Measurements from ENCODE around the gene ZFHX2. TPM values are rescaled to one million over a fixed set of nuclear protein-coding genes. Genes with fewer than 3 reads are reported as not detected.
A peak's percentile ranks its signal among the peaks of the same experiment; 100 is the strongest.
"Not testable (repeated sequence)": the region's sequence is repeated elsewhere in the genome, so short reads cannot be mapped to it uniquely, and the experiment has no call there.

Gene ZFHX2
- total and polyA plus RNA-seq, 5 donors: 0.31 to 1.0 (median 0.79) TPM

DNA sequence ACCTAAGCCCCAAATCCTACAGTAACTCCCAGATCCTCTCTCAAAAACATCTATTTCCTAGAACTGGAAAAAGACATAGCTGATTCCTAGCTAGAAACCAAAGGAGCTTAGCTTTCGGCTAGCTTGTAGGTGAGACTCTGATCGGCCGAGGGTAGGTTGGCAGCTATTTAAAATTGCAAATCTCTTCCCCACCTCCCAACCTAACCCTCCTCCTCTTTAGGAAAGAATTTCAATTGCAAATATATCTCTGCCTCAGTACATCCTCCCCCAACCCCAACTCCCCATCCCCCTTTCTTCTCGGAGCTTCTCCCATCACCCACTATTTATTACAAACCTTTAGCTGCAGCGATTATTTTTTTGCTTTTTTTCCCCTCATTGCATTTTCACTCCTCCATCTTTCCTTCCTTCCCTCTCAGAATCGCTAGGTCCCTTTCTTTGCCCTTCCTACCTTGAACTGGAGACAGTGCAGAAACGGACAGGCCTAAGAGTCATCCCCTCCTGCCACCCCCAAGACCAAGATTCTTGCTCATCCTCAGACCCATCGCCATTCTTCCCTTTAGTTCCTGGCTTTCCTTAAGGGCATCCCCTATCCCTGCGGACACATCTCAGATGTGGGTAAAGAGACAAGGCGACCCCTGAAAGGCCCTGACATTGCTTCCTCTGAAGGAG lies 13.4 kb downstream of the ZFHX2 start:
- intact Hi-C loops (cut with DNase I): no loop called here
- WGBS: 57% methylated on average over 10 of the region's 10 CpGs
- Histone ChIP-seq H3K27me3 (ENCODE audit: control insufficient read depth, insufficient read depth) (no peaks in the 10 kb centered on the region), H3K9me3 (ENCODE audit: control insufficient read depth, low read length) (no peaks in the 10 kb centered on the region), H3K4me1 (ENCODE audit: control insufficient read depth, insufficient read depth, low read length) (no peaks in the 10 kb centered on the region), H3K27ac (ENCODE audit: low read length) (no peak overlapping the region), H3K4me3 (ENCODE audit: low read length) (no peak overlapping the region)
- ATAC-seq (peak in 1 of 2 donors; percentile 4), DNase-seq (no peak)

GRCh38 chr14:23537351-23538049 lies 14.1 kb downstream of the ZFHX2 start:
- ATAC-seq: no peak
- H3K27ac ChIP-seq (ENCODE audit: low read length): no peak overlapping the region
- no peaks in the 10 kb centered on the region for H3K27me3 ChIP-seq (ENCODE audit: control insufficient read depth, insufficient read depth)
- no peaks in the 10 kb centered on the region for H3K9me3 ChIP-seq (ENCODE audit: control insufficient read depth, low read length)
- intact Hi-C loops (cut with DNase I): no loop called here
- WGBS: 59% methylated on average over 13 of the region's 13 CpGs
- no peaks in the 10 kb centered on the region for H3K4me1 ChIP-seq (ENCODE audit: control insufficient read depth, insufficient read depth, low read length)
- H3K4me3 ChIP-seq (ENCODE audit: low read length): no peak overlapping the region
- DNase-seq: no peak

DNA sequence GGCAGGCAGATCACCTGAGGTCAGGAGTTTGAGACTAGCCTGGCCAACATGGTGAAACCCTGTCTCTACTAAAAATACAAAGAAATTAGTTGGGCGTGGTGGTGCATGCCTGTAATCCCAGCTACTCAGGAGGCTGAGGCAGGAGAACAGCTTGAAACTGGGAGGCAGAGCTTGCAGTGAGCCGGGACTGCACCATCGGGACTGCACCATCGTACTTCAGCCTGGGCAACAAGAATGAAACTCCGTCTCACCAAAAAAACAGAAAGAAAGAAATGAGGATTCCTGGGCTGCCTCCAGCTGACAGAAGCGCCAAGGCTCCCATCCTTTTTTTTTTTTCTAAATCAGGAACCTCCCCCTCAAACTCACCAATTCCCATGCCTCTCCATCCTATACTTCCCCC lies 14.7 kb downstream of the ZFHX2 start:
- 78% methylated on average over 6 of the region's 6 CpGs for WGBS
- H3K9me3 ChIP-seq (ENCODE audit: control insufficient read depth, low read length); DNase-seq; H3K4me1 ChIP-seq (ENCODE audit: control insufficient read depth, insufficient read depth, low read length); ATAC-seq; H3K27me3 ChIP-seq (ENCODE audit: control insufficient read depth, insufficient read depth); H3K27ac ChIP-seq (ENCODE audit: low read length); H3K4me3 ChIP-seq (ENCODE audit: low read length); intact Hi-C loops (cut with DNase I): not testable (repeated sequence)

DNA sequence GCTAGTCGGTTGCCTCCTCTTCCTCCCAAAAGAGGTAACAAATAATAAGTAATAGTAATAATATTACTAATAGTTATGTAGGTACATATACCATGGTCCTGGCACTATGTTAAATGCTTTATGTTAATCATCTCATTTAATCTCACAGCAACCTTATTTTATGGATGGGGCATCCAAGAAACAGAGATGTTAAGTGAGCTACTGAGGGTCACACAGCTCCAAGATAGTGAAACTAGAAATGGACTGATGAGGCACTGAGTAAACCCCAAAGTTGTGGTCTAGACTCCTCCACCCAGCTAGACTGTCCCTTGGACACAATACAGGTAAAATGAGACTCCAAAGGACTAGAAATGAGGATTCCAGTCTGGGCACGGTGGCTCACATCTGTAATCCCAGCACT lies 15.1 kb downstream of the ZFHX2 start:
- DNase-seq: no peak
- WGBS: 85% methylated on average over 2 of the region's 2 CpGs
- no peaks in the 10 kb centered on the region for H3K4me1 ChIP-seq (ENCODE audit: control insufficient read depth, insufficient read depth, low read length)
- H3K4me3 ChIP-seq (ENCODE audit: low read length): no peak overlapping the region
- no peaks in the 10 kb centered on the region for H3K27me3 ChIP-seq (ENCODE audit: control insufficient read depth, insufficient read depth)
- intact Hi-C loops (cut with DNase I): no loop called here
- H3K27ac ChIP-seq (ENCODE audit: low read length): no peak overlapping the region
- ATAC-seq: no peak
- H3K9me3 ChIP-seq (ENCODE audit: control insufficient read depth, low read length): no peaks in the 10 kb centered on the region

DNA sequence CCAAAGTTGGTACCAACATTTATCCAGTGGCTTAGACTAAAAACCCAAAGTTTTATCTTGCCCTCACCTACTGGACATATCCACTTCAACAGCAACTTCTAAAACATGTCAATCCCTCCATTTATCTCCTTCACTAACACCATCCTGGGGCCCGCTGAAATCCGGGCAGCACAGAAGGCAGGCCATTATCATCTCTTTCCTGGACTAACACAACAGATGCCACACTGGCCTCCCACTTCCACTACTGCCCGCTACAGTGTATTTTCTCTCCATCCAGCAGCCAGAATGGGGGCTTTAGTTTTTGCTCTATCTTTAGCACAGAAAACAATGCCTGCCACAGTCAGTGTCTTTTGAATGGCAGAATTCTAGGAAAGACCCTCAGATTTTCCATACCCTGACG lies 15.6 kb downstream of the ZFHX2 start:
- Histone ChIP-seq H3K4me3 (ENCODE audit: low read length) (no peak overlapping the region), H3K27me3 (ENCODE audit: control insufficient read depth, insufficient read depth) (no peaks in the 10 kb centered on the region), H3K4me1 (ENCODE audit: control insufficient read depth, insufficient read depth, low read length) (no peaks in the 10 kb centered on the region), H3K27ac (ENCODE audit: low read length) (no peak overlapping the region), H3K9me3 (ENCODE audit: control insufficient read depth, low read length) (no peaks in the 10 kb centered on the region)
- intact Hi-C loops (cut with DNase I): no loop called here
- no peak for ATAC-seq
- WGBS: 69% methylated on average over 4 of the region's 4 CpGs
- DNase-seq: no peak

DNA sequence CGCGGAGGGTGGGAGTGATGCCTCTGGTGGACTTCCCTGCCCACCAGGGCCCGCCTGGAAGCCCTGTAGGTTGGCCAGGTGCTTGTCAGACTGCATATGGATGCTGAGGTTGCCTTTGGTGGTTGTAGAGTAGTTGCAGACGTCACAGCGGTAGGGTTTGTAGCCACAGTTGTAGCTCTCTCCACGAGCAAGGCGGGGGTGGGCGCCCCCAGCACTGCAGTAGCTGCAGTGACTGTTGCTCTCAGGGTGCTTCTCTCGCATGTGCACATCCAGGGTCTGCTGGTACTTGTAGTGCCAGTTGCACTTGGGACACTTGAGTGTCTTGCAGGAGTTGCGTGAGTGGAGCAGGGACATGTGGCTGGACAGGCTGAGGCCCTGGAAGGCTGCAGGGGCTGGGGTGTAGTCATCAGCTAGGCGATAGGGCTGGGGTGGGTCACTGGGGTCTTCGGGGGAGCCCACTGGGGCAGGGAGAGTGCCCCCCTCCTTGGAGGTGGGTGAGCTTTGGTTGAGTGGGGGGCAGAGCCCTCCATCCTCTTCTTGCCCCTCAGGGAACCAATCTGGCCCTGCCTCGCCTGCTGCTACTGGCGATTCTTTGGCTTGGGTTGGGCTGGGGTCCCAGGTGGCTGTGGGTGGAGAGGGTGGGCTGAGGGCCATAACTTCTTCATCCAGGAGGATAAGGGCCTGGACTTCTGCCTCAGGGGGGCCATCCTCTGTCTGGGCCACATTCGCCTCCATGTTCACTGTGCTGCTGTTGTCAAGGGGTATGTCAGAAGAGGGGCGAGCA lies 17.7 kb downstream of the ZFHX2 start:
- ATAC-seq (no peak), DNase-seq (no peak)
- H3K4me1 ChIP-seq (ENCODE audit: control insufficient read depth, insufficient read depth, low read length): no peaks in the 10 kb centered on the region
- H3K27me3 ChIP-seq (ENCODE audit: control insufficient read depth, insufficient read depth): no peaks in the 10 kb centered on the region
- H3K27ac ChIP-seq (ENCODE audit: low read length): no peak overlapping the region
- intact Hi-C loops (cut with DNase I): no loop called here
- no peaks in the 10 kb centered on the region for H3K9me3 ChIP-seq (ENCODE audit: control insufficient read depth, low read length)
- H3K4me3 ChIP-seq (ENCODE audit: low read length): no peak overlapping the region
- 94% methylated on average over 16 of the region's 16 CpGs for WGBS

- intact Hi-C loops (cut with DNase I): no loop called here
- DNase-seq (no peak), ATAC-seq (no peak)
- Histone ChIP-seq H3K9me3 (ENCODE audit: control insufficient read depth, low read length) (no peaks in the 10 kb centered on the region), H3K4me1 (ENCODE audit: control insufficient read depth, insufficient read depth, low read length) (no peaks in the 10 kb centered on the region), H3K4me3 (ENCODE audit: low read length) (no peak overlapping the region), H3K27ac (ENCODE audit: low read length) (no peak overlapping the region), H3K27me3 (ENCODE audit: control insufficient read depth, insufficient read depth) (no peaks in the 10 kb centered on the region)
- 97% methylated on average over 7 of the region's 7 CpGs for WGBS
Measured at GRCh38 chr14:23532658-23533057, 18.9 kb downstream of the ZFHX2 start.

DNA sequence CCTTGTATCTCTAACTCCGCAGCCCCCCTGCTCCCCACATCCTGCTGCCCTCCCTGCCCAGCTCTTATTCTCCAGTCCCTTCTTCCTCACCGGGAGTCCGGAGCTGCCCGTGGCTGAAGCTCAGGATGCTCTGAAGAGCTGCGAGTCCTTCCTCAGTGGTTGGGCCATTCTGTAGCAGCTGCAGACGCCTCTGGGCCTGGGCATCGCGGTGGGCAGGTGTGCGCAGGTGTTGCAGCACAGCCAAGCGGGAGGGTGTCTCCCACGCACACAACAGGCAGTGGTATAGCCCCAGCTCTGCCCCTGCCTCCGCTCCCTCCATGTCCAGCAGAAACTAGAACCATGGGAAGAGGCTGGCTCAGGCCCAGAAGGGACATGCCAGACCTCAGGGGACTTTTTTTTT lies 20.2 kb downstream of the ZFHX2 start:
- DNase-seq (no peak), ATAC-seq (no peak)
- intact Hi-C loops (cut with DNase I): no loop called here
- no peaks in the 10 kb centered on the region for H3K4me1 ChIP-seq (ENCODE audit: control insufficient read depth, insufficient read depth, low read length)
- H3K27me3 ChIP-seq (ENCODE audit: control insufficient read depth, insufficient read depth): no peaks in the 10 kb centered on the region
- no peaks in the 10 kb centered on the region for H3K9me3 ChIP-seq (ENCODE audit: control insufficient read depth, low read length)
- H3K4me3 ChIP-seq (ENCODE audit: low read length): no peak overlapping the region
- H3K27ac ChIP-seq (ENCODE audit: low read length): no peak overlapping the region
- 94% methylated on average over 12 of the region's 12 CpGs for WGBS

DNA sequence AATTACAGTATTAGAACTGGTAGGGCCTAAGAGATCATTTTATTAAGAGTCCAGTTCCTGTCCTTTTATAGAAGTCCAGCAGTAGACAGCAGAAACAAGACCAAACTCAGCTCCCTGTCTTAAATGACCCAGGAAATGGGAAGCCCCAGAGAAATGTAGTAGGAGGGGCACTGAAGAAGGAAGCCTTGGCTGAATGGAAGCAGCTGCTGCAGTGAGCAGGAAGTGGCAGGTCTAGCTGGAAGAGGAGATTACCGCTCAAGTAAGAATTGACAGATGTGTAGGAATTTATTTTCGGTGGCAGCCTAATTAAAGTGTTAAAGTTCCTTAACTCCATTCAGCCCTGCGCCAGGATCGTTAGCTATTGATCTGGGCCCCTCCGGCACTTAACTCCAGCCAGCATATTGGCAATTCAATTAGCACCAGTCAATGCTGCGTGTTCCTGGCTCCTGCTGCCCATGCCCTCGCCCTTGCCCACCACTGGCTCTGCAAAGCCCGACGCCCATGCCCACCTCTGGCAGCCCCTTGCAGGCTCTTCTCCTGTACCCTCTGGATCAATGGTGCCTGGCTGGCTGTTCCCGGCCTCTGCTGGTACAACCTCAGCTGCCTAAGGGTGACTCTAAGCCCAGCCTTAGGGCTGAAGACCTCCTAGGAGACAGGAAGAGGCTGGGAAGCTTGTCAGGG lies 21.1 kb downstream of the ZFHX2 start:
- 74% methylated on average over 10 of the region's 10 CpGs for WGBS
- intact Hi-C loops (cut with DNase I): no loop called here
- no peaks in the 10 kb centered on the region for H3K4me1 ChIP-seq (ENCODE audit: control insufficient read depth, insufficient read depth, low read length)
- H3K9me3 ChIP-seq (ENCODE audit: control insufficient read depth, low read length): no peaks in the 10 kb centered on the region
- no peak overlapping the region for H3K27ac ChIP-seq (ENCODE audit: low read length)
- no peaks in the 10 kb centered on the region for H3K27me3 ChIP-seq (ENCODE audit: control insufficient read depth, insufficient read depth)
- no peak overlapping the region for H3K4me3 ChIP-seq (ENCODE audit: low read length)
- ATAC-seq: no peak
- DNase-seq: no peak

DNA sequence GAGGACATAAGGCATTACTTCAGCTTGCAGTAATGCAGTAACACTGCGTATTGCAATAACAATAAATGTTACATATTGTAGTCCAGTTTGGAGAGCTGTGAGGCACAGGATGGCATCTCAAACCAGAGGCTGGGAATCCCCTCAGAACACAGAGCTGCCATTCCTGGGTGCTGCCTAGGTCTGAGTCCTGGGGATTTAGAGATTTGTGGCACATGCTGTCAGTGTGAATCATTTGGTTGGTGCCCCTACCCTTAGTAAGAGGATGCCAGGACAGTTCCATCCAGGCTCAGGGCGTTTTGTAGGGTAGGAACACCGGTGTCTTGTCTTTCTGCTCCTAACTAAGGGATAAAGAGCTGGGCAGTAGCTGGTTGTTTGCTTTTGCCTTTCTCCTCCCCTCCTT lies 22.5 kb downstream of the ZFHX2 start:
- intact Hi-C loops (cut with DNase I): no loop called here
- Histone ChIP-seq H3K4me1 (ENCODE audit: control insufficient read depth, insufficient read depth, low read length) (no peaks in the 10 kb centered on the region), H3K9me3 (ENCODE audit: control insufficient read depth, low read length) (no peaks in the 10 kb centered on the region), H3K27ac (ENCODE audit: low read length) (no peak overlapping the region), H3K4me3 (ENCODE audit: low read length) (no peak overlapping the region), H3K27me3 (ENCODE audit: control insufficient read depth, insufficient read depth) (no peaks in the 10 kb centered on the region)
- no peak for ATAC-seq
- DNase-seq: no peak
- 72% methylated on average over 3 of the region's 3 CpGs for WGBS

DNA sequence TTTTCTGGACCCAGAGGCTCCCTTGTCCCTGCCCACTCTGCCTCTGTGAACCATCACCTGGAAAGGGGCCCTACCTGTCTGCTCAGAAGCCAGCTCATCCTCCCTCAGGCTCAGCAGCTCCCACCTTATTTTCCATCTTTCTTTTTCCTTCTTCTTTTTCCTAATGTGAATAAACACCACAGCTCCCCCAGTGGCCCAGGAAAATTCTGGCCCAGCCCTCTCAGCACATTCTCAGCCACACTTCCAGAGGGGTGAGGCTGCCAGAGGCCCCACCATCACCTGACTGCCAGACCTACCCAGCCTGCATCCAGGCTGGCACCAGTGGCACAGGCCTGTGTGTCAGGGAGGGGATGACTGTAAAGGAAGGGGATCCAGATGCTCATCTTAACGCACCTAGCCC lies 23.0 kb downstream of the ZFHX2 start:
- intact Hi-C loops (cut with DNase I): no loop called here
- no peak for DNase-seq

More for the DNA sequence above, 23.0 kb downstream of the ZFHX2 start:
- no peak overlapping the region for H3K4me3 ChIP-seq (ENCODE audit: low read length)
- no peaks in the 10 kb centered on the region for H3K9me3 ChIP-seq (ENCODE audit: control insufficient read depth, low read length)
- WGBS: 69% methylated on average over 1 of the region's 1 CpG
- no peak overlapping the region for H3K27ac ChIP-seq (ENCODE audit: low read length)
- no peaks in the 10 kb centered on the region for H3K27me3 ChIP-seq (ENCODE audit: control insufficient read depth, insufficient read depth)
- ATAC-seq: no peak
- no peaks in the 10 kb centered on the region for H3K4me1 ChIP-seq (ENCODE audit: control insufficient read depth, insufficient read depth, low read length)
